Fibroblast of villous mesenchyme (primary cell): ENCODE data around the gene RND3. TPM values are rescaled to one million over a fixed set of nuclear protein-coding genes. Genes with fewer than 3 reads are reported as not detected.

Experiments
- DNase-seq: peaks from one replicate; pipeline ENCODE4 v3.0.0-alpha.2; 2010; ENCODE audit warnings: low read depth
- H3K4me3 ChIP-seq: 2 replicates; pipeline ENCODE4 v1.5.1; 2011; ENCODE audit warnings: low read depth, mild to moderate bottlenecking, low read length
- total RNA-seq: library from RNA; depleted of rRNA; stranded (reverse); fragments of >200 nt; gene quantifications from 2 replicates; pipeline ENCODE4 v1.2.3, GENCODE V29; 2012
- TF ChIP-seq, protein P1 (sequence below): IDR thresholded peaks from 2 replicates; pipeline ENCODE4 v1.5.1; 2012; ENCODE audit warnings: low read depth, mild to moderate bottlenecking, low read length; ENCODE audit not compliant: insufficient read depth

Gene RND3
- total RNA-seq, 1 donor, result 1,266 TPM

DNA sequence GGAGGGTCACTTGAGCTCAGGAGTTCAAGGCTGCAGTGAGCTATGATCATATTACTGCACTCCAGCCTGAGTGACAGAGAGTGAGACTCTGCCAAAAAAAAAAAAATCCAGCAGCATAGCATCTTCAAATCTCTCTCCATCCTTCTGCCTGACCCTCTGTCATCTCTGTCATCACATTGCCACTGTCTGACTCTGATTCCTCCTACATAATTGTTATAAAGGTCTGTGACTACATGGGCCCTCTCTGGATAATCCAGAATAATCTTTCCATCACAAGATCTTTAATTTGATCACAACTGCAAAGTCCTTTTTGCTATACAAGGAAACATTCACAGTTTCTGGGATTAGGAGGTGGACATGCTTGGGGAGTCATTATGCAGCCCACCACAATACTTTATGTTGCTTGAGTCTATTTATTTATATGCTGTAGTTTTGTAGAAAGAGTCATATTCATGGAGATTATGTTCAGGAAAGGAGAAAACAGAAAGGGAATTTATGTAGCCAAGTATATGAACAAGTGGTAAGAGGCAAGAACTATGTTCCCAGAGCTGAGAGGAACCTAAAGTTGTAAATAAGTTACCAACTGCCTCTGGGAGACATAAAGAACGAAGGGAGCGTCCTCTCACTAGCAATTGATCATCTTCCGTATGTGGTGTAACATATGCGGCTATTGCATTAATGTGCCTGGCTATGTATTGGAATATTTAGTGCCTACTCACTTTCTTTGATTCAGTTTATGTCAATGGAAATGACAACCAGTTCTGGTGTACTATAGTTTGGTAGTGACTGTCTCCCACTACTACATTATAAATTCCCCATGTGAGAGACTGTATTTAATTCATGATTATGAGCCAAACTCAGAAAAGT is 21.5 kb downstream of the RND3 start:
- DNase-seq, result peak; percentile 56
- no peak overlapping the region for H3K4me3 ChIP-seq
- TF ChIP-seq, protein P1, sequence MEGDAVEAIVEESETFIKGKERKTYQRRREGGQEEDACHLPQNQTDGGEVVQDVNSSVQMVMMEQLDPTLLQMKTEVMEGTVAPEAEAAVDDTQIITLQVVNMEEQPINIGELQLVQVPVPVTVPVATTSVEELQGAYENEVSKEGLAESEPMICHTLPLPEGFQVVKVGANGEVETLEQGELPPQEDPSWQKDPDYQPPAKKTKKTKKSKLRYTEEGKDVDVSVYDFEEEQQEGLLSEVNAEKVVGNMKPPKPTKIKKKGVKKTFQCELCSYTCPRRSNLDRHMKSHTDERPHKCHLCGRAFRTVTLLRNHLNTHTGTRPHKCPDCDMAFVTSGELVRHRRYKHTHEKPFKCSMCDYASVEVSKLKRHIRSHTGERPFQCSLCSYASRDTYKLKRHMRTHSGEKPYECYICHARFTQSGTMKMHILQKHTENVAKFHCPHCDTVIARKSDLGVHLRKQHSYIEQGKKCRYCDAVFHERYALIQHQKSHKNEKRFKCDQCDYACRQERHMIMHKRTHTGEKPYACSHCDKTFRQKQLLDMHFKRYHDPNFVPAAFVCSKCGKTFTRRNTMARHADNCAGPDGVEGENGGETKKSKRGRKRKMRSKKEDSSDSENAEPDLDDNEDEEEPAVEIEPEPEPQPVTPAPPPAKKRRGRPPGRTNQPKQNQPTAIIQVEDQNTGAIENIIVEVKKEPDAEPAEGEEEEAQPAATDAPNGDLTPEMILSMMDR, result no peak

DNA sequence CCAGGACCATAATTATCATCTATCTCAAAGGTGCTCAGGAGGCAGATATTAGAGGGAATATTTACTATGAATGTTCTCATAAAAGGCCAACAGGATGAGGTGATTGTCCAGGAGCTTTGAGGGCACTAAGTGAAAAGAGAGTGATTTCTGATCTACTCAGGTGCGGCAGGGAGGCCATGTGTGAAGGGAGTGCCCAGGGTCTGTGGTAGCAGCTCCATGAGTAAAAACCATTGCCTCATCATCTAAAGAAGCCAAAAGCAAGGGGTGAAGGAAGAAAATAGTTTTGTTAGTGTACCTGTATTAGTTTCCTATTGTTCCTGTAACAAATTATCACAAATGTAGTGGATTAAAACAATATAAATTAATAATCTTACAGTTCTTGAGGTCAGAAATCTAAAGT is 22.5 kb downstream of the RND3 start:
- DNase-seq, result no peak
- no peak overlapping the region for H3K4me3 ChIP-seq
- TF ChIP-seq, protein P1, result no peak

DNA sequence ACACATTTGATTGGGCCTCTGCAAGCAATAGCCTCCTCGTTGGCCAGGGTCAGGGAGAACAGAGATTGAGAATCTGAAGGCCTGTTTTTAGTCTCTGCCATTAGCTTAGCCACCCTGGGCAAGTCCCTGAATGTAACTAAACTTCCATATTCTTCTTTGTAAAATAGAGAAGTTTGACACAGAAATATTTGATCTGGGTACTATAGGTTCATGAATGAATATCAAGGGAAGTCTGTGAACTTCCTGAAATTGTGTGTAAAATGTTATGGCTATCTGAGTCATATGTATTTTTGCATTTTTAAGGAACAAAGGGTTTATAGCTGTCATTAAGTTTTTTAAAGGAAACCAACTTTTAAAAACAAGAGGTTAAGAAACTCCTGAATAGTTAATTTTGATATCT is 23.2 kb downstream of the RND3 start:
- H3K4me3 ChIP-seq, result no peak overlapping the region
- no peak for DNase-seq
- TF ChIP-seq, protein P1, result no peak

DNA sequence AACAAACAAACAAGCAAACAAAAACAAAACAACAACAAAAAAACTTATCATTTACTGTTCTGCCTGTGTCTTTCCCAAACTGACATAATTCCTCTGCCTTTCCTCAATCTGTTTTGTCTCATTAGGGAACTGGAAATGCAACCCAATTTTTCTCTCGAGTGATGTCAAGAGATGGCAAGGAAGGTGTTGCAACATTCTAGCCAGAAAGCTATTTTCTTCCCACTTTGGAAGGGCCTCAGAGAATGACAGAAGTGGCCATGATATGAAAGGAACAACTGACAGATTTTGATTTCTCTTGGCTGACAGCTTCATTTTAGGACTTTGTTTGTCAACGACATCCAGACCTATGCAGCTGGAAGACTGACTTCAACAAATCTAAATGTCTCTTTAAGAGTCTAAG is 24.7 kb downstream of the RND3 start:
- TF ChIP-seq, protein P1, result no peak
- H3K4me3 ChIP-seq, result no peak overlapping the region
- no peak for DNase-seq

DNA sequence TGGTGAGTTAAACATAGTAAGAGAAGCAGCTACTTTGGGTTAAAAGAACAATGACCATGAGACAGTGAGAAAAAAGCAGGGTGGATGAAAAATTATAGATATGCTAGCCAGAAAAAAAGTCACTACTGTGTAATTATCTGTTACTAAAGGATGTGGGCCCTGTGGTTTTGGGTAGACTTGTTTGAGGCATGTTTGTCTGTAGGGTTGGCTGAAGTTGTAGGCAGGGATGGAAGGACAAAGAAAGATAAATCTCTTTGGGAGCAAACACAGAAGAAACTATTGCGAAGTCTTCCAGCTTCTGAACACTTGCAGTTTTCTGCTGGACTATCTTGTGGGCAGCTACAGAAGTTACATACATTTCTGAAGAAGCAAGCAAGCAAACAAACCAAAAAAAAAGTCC is 28.2 kb downstream of the RND3 start:
- TF ChIP-seq, protein P1, result no peak

DNA sequence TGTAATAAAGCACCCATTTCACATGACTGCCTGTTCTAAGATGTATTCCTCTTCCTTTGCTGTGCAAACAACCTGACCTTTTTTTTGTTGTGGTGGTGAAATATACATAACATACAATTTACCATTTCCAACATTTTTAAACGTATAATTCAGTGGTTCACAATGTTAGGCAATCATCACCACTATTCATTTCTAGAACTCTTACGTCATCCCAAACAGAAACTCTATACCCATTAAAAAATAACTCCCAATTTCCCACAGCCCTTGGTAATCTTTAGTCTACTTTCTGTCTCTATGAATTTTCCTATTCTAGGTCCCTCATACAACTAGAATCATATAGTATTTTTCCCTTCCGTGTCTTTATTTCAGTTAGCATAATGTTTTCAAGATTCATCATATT is 36.7 kb downstream of the RND3 start:
- DNase-seq, result peak; percentile 47
- TF ChIP-seq, protein P1, result no peak
- H3K4me3 ChIP-seq, result no peak overlapping the region

More for the DNA sequence above, 28.2 kb downstream of the RND3 start:
- peak; percentile 13 for DNase-seq
- H3K4me3 ChIP-seq, result no peak overlapping the region
